SHP77 (cell line): ENCODE results near the gene PCSK6.

ENCODE experiments used
- DNase-seq, 2 experiments: peaks; one replicate each; lab custom pipeline; 2025; lab: John Stamatoyannopoulos, UW

Gene PCSK6

GRCh38 chr15:101446518-101447167 lies 42.9 kb downstream of the PCSK6 start:
- no peak for DNase-seq

GRCh38 chr15:101445562-101446517 lies 43.7 kb downstream of the PCSK6 start:
- peak in 1 of 2 experiments; percentile 10 for DNase-seq

GRCh38 chr15:101444807-101445508 lies 44.5 kb downstream of the PCSK6 start:
- no peak for DNase-seq

GRCh38 chr15:101444015-101444414 lies 45.5 kb downstream of the PCSK6 start:
- no peak for DNase-seq

- no peak for DNase-seq
Measured at GRCh38 chr15:101442272-101442671, 47.2 kb downstream of the PCSK6 start.

- DNase-seq = no peak
Measured at GRCh38 chr15:101441696-101442095, 47.8 kb downstream of the PCSK6 start.

- no peak for DNase-seq
Measured at GRCh38 chr15:101440846-101441590, 48.5 kb downstream of the PCSK6 start.

- DNase-seq = no peak
Measured at GRCh38 chr15:101439920-101440319, 49.6 kb downstream of the PCSK6 start.

GRCh38 chr15:101439285-101439919 lies 50.1 kb downstream of the PCSK6 start:
- DNase-seq = no peak

- DNase-seq = no peak
Measured at GRCh38 chr15:101438482-101439284, 50.8 kb downstream of the PCSK6 start.

- DNase-seq = no peak
Measured at GRCh38 chr15:101437618-101438481, 51.7 kb downstream of the PCSK6 start.

GRCh38 chr15:101437209-101437608 lies 52.3 kb downstream of the PCSK6 start:
- DNase-seq = no peak

GRCh38 chr15:101436526-101436925 lies 53.0 kb downstream of the PCSK6 start:
- DNase-seq = no peak

- DNase-seq = no peak
Measured at GRCh38 chr15:101435761-101436160, 53.7 kb downstream of the PCSK6 start.

- no peak for DNase-seq
Measured at GRCh38 chr15:101434032-101434920, 55.2 kb downstream of the PCSK6 start.

- no peak for DNase-seq
Measured at GRCh38 chr15:101433396-101433795, 56.1 kb downstream of the PCSK6 start.

GRCh38 chr15:101432982-101433381 lies 56.5 kb downstream of the PCSK6 start:
- DNase-seq = no peak

GRCh38 chr15:101431748-101432147 lies 57.8 kb downstream of the PCSK6 start:
- DNase-seq = no peak
